Mesendoderm (in vitro differentiated cells): ENCODE results near the gene GP1BB.

Experiments
- DNase-seq: peaks from one replicate; pipeline ENCODE4 v3.0.0; 2013
- H2AK5ac ChIP-seq: 2 replicates; pipeline ENCODE4 v1.6.1; 2013; ENCODE audit warnings: low read length, inconsistent platforms
- H2BK120ac ChIP-seq: 2 replicates; pipeline ENCODE4 v1.6.1; 2013; ENCODE audit warnings: low read depth, mild to moderate bottlenecking, low read length, moderate library complexity, mixed read lengths
- H2BK15ac ChIP-seq: replicated peaks from 2 replicates; pipeline ENCODE4 v1.6.1; 2013; ENCODE audit warnings: low read depth, mild to moderate bottlenecking, moderate library complexity
- H2BK5ac ChIP-seq: 2 replicates; pipeline ENCODE4 v1.6.1; 2013; ENCODE audit warnings: low read length, inconsistent platforms
- H3K18ac ChIP-seq: 2 replicates; pipeline ENCODE4 v1.6.1; 2013; ENCODE audit warnings: mild to moderate bottlenecking, low read length, mixed read lengths
- H3K23ac ChIP-seq: one replicate; pipeline ENCODE4 v1.6.1; 2013; ENCODE audit warnings: low read length
- H3K27ac ChIP-seq: 2 replicates; pipeline ENCODE4 v1.5.1; 2013; ENCODE audit warnings: low read depth, mild to moderate bottlenecking, inconsistent platforms, low read length, moderate library complexity
- H3K27me3 ChIP-seq: 2 replicates; pipeline ENCODE4 v1.6.1; 2013; ENCODE audit warnings: low read length, control low read depth, mild to moderate bottlenecking, inconsistent platforms; ENCODE audit not compliant: insufficient read depth, poor library complexity
- H3K36me3 ChIP-seq: 2 replicates; pipeline ENCODE4 v1.6.1; 2013; ENCODE audit warnings: low read length, inconsistent platforms; ENCODE audit not compliant: control insufficient read depth, insufficient read depth
- H3K4ac ChIP-seq: one replicate; pipeline ENCODE4 v1.6.1; 2013; ENCODE audit warnings: low read depth, mild to moderate bottlenecking, low read length, moderate library complexity
- H3K4me1 ChIP-seq: 2 replicates; pipeline ENCODE4 v1.6.1; 2013; ENCODE audit warnings: low read depth, low read length, inconsistent platforms; ENCODE audit not compliant: control insufficient read depth
- H3K4me2 ChIP-seq: 2 replicates; pipeline ENCODE4 v1.6.1; 2013; ENCODE audit warnings: low read length
- H3K4me3 ChIP-seq: 2 replicates; pipeline ENCODE4 v1.5.1; 2013; ENCODE audit warnings: mild to moderate bottlenecking, low read length
- H3K56ac ChIP-seq: one replicate; pipeline ENCODE4 v1.6.1; 2013; ENCODE audit warnings: low read length
- H3K79me1 ChIP-seq: 2 replicates; pipeline ENCODE4 v1.6.1; 2013; ENCODE audit warnings: low read length, inconsistent platforms
- H3K79me2 ChIP-seq: 2 replicates; pipeline ENCODE4 v1.6.1; 2013; ENCODE audit warnings: mild to moderate bottlenecking, low read length; ENCODE audit not compliant: control insufficient read depth, insufficient read depth
- H3K9ac ChIP-seq: 2 replicates; pipeline ENCODE4 v1.6.1; 2013; ENCODE audit warnings: low read length, inconsistent platforms
- H4K5ac ChIP-seq: one replicate; pipeline ENCODE4 v1.6.1; 2013; ENCODE audit warnings: low read length
- H4K8ac ChIP-seq: one replicate; pipeline ENCODE4 v1.6.1; 2013; ENCODE audit warnings: low read depth, mild to moderate bottlenecking, control low read depth, low read length, moderate library complexity
- WGBS: extraction: QIAGEN DNeasy Blood & Tissue Kit; methylation state at CpG from one replicate; pipeline ENCODE4 v1.1.7; 2013; ENCODE audit warnings: low lambda C conversion rate, missing lambda C conversion rate; ENCODE audit not compliant: insufficient coverage; ENCODE audit errors: extremely low coverage; 5-methylcytosine and 5-hydroxymethylcytosine counted together

Gene GP1BB

DNA sequence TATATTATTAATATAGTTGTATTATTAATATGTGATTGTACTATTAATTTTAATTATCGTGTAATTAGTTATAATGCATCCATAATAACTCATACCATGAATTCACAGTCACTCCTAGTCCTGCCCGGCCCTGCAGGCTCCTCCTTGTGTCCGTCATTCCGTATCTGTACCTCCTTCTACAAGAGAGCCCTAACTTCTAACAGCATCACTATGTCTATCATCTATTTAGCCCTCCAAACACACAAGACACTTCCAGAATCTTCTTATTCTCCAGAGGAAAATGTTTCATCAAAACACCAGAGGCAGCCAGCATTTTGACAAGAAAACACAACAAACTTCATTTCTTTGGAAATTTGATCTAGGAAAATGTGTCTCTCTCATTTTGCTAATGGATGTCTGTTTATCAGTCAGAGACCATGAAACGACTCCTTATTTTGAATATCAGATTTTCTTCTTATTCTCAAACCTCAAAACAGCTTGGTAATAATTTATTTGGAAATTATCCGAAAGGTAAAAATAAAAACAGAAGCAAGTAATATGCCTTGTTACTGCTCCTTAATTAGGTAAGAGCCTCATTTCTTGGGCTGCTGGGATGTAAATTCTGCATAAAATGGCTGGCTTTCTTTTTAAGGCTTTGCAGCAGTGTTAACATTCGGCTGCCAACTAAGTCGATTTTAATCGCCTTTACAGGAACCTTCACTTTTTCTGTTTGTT is 32.2 kb upstream of the GP1BB start:
- Histone ChIP-seq H2BK15ac (no peak overlapping the region), H3K4me2 (no peak overlapping the region), H4K5ac (no peak overlapping the region), H3K9ac (no peak overlapping the region), H3K18ac (no peak overlapping the region), H3K4me1 (peaks cover 4% of the 10 kb centered on the region), H3K23ac (no peak overlapping the region), H3K4ac (no peak overlapping the region), H3K79me2 (no peaks in the 10 kb centered on the region), H2BK120ac (no peak overlapping the region), H3K27ac (no peak overlapping the region), H3K79me1 (no peaks in the 10 kb centered on the region), H3K36me3 (no peaks in the 10 kb centered on the region), H4K8ac (no peak overlapping the region), H3K56ac (peak overlapping the region; percentile 83), H3K27me3 (no peaks in the 10 kb centered on the region), H3K4me3 (no peak overlapping the region), H2BK5ac (no peak overlapping the region), H2AK5ac (no peak overlapping the region)
- no CpG with 5 or more reads among the region's 9 CpGs for WGBS
- DNase-seq: no peak

DNA sequence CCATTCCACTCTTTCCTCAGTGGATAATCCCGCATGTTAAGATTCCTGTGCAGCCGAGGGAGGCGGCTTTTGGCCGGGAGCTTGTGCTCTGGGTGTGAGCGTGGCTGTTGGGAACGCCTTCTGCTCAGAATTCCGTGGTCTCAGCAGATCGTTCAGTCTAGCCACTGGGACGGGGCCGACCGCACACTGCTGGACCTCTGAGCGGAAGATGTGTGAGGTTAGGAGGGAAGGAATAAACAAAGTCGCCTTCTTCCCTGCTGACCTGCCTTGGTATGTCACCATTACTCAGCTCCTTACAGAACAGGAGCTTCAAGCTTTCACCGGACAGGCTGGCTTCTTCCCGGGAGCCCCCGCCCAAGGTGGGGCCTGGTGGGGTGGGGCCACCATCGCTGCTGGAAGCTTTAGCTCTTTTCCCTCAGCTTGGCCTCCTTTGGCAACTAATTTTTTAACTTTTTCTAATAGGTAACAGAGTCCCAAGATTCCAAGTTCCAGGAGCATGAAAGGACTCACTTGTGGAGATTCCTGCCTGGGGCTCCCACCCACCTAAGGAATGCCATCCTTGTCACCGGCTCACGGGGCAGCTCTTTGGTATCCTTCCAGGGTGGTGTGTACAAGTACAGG is 31.5 kb upstream of the GP1BB start:
- no peak overlapping the region for H4K5ac ChIP-seq
- H4K8ac ChIP-seq: no peak overlapping the region
- H3K18ac ChIP-seq: no peak overlapping the region

DNA sequence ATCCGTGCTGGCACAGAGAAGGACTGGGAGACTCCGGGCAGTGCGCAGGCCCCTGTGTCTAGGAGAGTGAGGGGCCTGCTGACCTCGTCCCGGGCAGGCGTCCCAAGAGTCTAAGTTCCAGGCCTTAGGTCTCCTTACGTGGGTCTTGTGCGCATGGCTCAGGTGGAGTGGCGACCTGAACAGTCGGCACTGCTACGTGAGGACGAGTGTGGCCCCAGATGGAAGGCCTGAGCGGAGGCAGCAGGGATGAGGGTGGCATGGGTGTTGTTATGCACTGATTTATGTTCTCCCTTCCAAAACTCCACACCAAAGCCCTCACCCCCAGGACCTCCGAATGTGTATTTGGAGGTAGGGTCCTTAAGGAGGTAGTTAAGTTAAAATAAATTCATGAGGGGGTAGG is 29.8 kb upstream of the GP1BB start:
- no peaks in the 10 kb centered on the region for H3K79me1 ChIP-seq
- H3K56ac ChIP-seq: no peak overlapping the region
- no peak overlapping the region for H3K27ac ChIP-seq
- H2BK5ac ChIP-seq: no peak overlapping the region
- no peak overlapping the region for H3K4me3 ChIP-seq
- no peak for DNase-seq
- no peak overlapping the region for H3K4ac ChIP-seq
- no peak overlapping the region for H3K4me2 ChIP-seq
- no peaks in the 10 kb centered on the region for H3K27me3 ChIP-seq
- H3K23ac ChIP-seq: no peak overlapping the region
- H3K36me3 ChIP-seq: no peaks in the 10 kb centered on the region
- WGBS: no CpG with 5 or more reads among the region's 14 CpGs
- no peak overlapping the region for H4K5ac ChIP-seq
- H2BK120ac ChIP-seq: no peak overlapping the region
- H3K4me1 ChIP-seq: peaks cover 4% of the 10 kb centered on the region
- H2BK15ac ChIP-seq: no peak overlapping the region
- no peak overlapping the region for H2AK5ac ChIP-seq
- H3K9ac ChIP-seq: no peak overlapping the region
- H3K79me2 ChIP-seq: no peaks in the 10 kb centered on the region
- no peak overlapping the region for H3K18ac ChIP-seq
- no peak overlapping the region for H4K8ac ChIP-seq

More for the DNA sequence above, 31.5 kb upstream of the GP1BB start:
- H3K4me1 ChIP-seq: peaks cover 4% of the 10 kb centered on the region
- H3K79me1 ChIP-seq: no peaks in the 10 kb centered on the region
- WGBS: no CpG with 5 or more reads among the region's 19 CpGs
- peak overlapping the region; percentile 23 for H3K9ac ChIP-seq
- H2BK15ac ChIP-seq: no peak overlapping the region
- peak overlapping the region; percentile 0 for H3K27ac ChIP-seq
- H3K4me3 ChIP-seq: no peak overlapping the region
- DNase-seq: peak; percentile 83
- no peaks in the 10 kb centered on the region for H3K36me3 ChIP-seq
- H3K4ac ChIP-seq: no peak overlapping the region
- no peak overlapping the region for H2AK5ac ChIP-seq
- no peak overlapping the region for H2BK120ac ChIP-seq
- no peaks in the 10 kb centered on the region for H3K79me2 ChIP-seq
- H3K27me3 ChIP-seq: no peaks in the 10 kb centered on the region
- H3K23ac ChIP-seq: no peak overlapping the region
- H3K56ac ChIP-seq: peak overlapping the region; percentile 83
- H3K4me2 ChIP-seq: no peak overlapping the region
- H2BK5ac ChIP-seq: no peak overlapping the region

DNA sequence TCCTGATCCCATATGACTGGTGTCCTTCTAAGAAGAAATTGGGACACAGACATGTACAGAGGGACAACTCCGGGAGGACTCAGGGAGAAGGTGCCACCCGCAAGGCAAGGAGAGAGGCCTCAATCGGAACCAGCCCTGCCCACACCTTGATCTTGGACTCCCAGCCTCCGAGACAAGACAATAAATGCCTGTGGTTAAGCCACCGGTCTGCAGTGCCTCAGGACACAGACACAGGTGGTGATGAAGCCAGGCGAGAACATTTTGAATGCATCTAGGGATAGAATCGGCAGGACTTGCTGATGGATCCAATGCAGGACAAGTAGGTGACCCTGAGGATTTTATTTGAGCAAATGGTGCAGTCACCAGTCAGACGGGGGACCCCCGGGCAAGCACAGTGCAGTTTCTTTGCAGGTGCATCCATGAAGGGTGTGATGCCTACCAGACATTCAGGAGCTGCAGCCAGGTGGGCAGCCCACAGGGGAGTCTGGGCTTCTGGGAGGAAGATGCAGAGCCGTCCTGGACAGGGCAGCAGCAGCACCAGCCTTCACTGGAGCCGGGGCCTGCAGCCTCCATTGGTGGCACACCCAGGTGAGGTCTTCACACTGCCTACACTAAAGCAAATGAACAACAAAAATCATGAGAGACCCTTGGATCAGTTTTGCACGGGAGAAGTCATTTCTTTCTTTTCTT is 29.2 kb upstream of the GP1BB start:
- H3K23ac ChIP-seq: no peak overlapping the region
- no peak overlapping the region for H4K8ac ChIP-seq
- H3K27me3 ChIP-seq: no peaks in the 10 kb centered on the region
- no peak overlapping the region for H3K56ac ChIP-seq
- no peak for DNase-seq
- peaks cover 4% of the 10 kb centered on the region for H3K4me1 ChIP-seq
- no peaks in the 10 kb centered on the region for H3K79me2 ChIP-seq
- H3K4me3 ChIP-seq: no peak overlapping the region
- H2BK5ac ChIP-seq: no peak overlapping the region
- H2BK15ac ChIP-seq: no peak overlapping the region
- H3K4ac ChIP-seq: no peak overlapping the region
- no peak overlapping the region for H2BK120ac ChIP-seq
- no peak overlapping the region for H3K18ac ChIP-seq
- WGBS: no CpG with 5 or more reads among the region's 12 CpGs
- H3K4me2 ChIP-seq: no peak overlapping the region
- H3K27ac ChIP-seq: no peak overlapping the region
- no peak overlapping the region for H3K9ac ChIP-seq
- H2AK5ac ChIP-seq: no peak overlapping the region
- H3K79me1 ChIP-seq: no peaks in the 10 kb centered on the region
- H4K5ac ChIP-seq: no peak overlapping the region
- H3K36me3 ChIP-seq: no peaks in the 10 kb centered on the region

DNA sequence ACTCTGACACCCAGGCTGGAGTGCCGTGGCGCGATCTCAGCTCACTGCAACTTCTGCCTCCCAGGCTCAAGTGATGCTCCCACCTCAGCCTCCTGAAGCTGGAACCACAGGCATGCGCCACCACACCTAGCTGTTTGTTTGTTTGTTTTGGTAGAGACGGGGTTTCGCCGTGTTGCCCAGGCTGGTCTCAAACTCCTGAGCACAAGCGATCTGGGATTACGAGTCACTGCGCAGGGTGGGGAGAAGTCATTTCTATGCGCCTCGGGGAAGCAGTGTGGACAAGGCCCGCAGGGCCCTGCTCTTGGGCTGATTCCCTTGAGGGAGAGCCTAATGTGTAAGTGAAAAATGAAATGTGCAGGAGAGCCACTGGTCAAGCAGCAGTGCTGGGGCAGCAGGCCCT is 28.6 kb upstream of the GP1BB start:
- no peak overlapping the region for H4K5ac ChIP-seq
- H3K27me3 ChIP-seq: no peaks in the 10 kb centered on the region
- H3K9ac ChIP-seq: no peak overlapping the region
- no peaks in the 10 kb centered on the region for H3K79me1 ChIP-seq
- no peaks in the 10 kb centered on the region for H3K36me3 ChIP-seq
- H3K4me2 ChIP-seq: no peak overlapping the region
- no peak overlapping the region for H3K4me3 ChIP-seq
- H3K56ac ChIP-seq: no peak overlapping the region
- no peak overlapping the region for H3K18ac ChIP-seq
- no peak overlapping the region for H3K27ac ChIP-seq
- H4K8ac ChIP-seq: no peak overlapping the region
- H2AK5ac ChIP-seq: no peak overlapping the region
- no peak overlapping the region for H3K4ac ChIP-seq
- no peak for DNase-seq
- no peak overlapping the region for H2BK15ac ChIP-seq
- H3K23ac ChIP-seq: no peak overlapping the region
- H3K79me2 ChIP-seq: no peaks in the 10 kb centered on the region
- peaks cover 4% of the 10 kb centered on the region for H3K4me1 ChIP-seq
- no peak overlapping the region for H2BK5ac ChIP-seq
- no peak overlapping the region for H2BK120ac ChIP-seq
- WGBS: no CpG with 5 or more reads among the region's 13 CpGs
